ENCODE measurements around the gene RALBP1.

DNA sequence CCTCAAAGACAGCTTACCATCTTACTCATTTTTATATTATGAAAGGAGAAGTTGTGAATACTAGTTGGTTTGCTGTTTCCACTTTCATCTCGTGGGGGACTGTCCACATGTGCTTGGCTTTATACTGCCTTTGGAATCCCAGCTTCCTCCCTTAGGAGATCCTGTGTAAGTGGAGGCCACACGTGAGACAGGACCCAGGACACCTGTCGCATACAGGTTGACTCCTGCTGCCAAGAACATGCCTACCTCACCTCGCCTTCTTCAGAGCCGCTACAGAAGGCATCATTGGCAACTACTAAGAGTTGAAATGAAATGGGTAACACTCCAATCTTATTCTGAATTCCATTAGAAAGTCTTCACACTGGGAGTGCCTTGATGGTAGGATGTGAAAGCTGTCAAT, 69.7 kb downstream of the RALBP1 start:
- TF ChIP-seq POLR2AphosphoS5 (IDR thresholded peaks at IDR 0.05): no peak
- TF ChIP-seq, protein P1, sequence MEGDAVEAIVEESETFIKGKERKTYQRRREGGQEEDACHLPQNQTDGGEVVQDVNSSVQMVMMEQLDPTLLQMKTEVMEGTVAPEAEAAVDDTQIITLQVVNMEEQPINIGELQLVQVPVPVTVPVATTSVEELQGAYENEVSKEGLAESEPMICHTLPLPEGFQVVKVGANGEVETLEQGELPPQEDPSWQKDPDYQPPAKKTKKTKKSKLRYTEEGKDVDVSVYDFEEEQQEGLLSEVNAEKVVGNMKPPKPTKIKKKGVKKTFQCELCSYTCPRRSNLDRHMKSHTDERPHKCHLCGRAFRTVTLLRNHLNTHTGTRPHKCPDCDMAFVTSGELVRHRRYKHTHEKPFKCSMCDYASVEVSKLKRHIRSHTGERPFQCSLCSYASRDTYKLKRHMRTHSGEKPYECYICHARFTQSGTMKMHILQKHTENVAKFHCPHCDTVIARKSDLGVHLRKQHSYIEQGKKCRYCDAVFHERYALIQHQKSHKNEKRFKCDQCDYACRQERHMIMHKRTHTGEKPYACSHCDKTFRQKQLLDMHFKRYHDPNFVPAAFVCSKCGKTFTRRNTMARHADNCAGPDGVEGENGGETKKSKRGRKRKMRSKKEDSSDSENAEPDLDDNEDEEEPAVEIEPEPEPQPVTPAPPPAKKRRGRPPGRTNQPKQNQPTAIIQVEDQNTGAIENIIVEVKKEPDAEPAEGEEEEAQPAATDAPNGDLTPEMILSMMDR (IDR thresholded peaks at IDR 0.05): no peak
